ENCODE results near the gene IRGM.
"Not testable (repeated sequence)": the region's sequence is repeated elsewhere in the genome, so short reads cannot be mapped to it uniquely, and the experiment has no call there.

GRCh38 chr5:150845185-150845859 is 999 bp upstream of the IRGM start:
- TF ChIP-seq CTCF, EZH2 (IDR thresholded peaks at IDR 0.05): not testable (repeated sequence)
